H7 (cell line): Measurements from ENCODE around the gene MRPS23. TPM values are rescaled to one million over a fixed set of nuclear protein-coding genes. Genes with fewer than 3 reads are reported as not detected.

Source experiments
- DNase-seq: peaks from one replicate; pipeline ENCODE4 v3.0.0; 2012
- H3K27me3 ChIP-seq: 2 replicates; pipeline ENCODE4 v1.6.0; 2011; ENCODE audit warnings: mild to moderate bottlenecking, low read length; ENCODE audit not compliant: control insufficient read depth, insufficient read depth
- H3K36me3 ChIP-seq: replicated peaks from 2 replicates; pipeline ENCODE4 v1.5.1; 2011; ENCODE audit warnings: low read length; ENCODE audit not compliant: control insufficient read depth, insufficient read depth
- H3K4me3 ChIP-seq: 2 replicates; pipeline ENCODE4 v1.5.1; 2011; ENCODE audit warnings: low read depth, mild to moderate bottlenecking, control low read depth, low read length, moderate library complexity; ENCODE audit not compliant: insufficient read depth
- total RNA-seq: library from RNA; depleted of rRNA; stranded (reverse); fragments of >200 nt; shearing (Covaris generic); gene quantifications from 2 replicates; pipeline ENCODE4 v1.2.3, GENCODE V29; 2014

The MRPS23 gene
- total RNA-seq, 1 experiment from 2014 or later = 65.9 TPM

DNA sequence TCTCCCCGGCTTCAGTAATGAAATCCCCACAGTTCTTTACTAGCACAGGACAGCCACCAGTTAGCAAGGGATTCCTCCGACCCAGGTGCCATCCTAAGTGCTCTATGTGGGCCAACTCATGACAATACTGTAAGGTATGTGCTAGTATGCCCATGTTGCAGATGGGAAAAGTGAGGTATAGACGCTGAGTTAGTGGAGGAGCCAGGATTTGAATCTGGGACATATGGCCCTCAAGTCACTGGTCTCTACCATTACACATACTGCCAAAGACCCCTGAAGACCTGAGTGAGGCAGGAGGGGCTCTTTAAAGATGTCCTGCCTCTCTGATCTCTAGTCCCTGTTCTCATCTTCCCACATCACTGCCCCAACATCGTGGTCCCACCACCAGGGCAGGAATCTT, 36.2 kb upstream of the MRPS23 start:
- Histone ChIP-seq H3K36me3 (no peaks in the 10 kb centered on the region), H3K4me3 (no peak overlapping the region), H3K27me3 (no peaks in the 10 kb centered on the region)
- no peak for DNase-seq

DNA sequence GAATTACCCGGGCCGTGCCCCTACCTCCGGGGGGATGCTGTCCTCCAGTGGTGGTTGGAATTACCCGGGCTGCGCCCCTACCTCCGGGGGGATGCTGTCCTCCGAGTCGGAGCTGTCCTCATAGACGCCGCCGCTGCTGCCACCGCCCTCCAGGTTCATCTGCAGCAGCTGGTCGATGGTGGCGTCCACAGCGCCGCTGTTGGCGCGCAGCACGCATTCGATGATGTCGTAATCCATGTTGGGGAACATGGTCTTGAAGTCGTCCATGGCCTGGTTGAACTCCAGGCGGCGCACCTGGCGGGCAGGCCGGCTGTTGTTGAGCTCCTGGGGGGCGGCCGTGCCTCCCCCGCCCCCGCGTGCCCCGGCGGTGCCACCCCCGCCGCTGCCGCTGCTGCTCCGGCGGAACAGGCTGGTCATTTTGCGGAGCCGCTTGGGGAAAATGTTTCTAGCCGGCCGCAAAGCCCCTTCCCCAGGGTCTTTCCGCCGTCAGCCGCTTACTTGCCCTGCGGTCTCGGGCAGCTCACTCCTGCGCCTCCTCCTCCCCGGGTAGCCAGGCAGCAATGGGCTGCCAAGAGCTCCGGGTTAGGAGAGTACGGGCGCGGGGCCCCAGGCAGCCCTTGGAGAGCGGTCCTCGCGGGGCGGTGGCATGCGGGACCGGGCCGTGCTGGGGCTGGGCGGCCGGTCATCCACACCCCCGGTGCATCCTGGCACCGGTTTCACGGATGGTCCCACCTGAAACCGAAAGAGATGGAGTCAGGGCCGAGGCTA, 35.5 kb upstream of the MRPS23 start:
- Histone ChIP-seq H3K4me3 (no peak overlapping the region), H3K36me3 (no peaks in the 10 kb centered on the region), H3K27me3 (no peaks in the 10 kb centered on the region)
- DNase-seq = peak; percentile 67

DNA sequence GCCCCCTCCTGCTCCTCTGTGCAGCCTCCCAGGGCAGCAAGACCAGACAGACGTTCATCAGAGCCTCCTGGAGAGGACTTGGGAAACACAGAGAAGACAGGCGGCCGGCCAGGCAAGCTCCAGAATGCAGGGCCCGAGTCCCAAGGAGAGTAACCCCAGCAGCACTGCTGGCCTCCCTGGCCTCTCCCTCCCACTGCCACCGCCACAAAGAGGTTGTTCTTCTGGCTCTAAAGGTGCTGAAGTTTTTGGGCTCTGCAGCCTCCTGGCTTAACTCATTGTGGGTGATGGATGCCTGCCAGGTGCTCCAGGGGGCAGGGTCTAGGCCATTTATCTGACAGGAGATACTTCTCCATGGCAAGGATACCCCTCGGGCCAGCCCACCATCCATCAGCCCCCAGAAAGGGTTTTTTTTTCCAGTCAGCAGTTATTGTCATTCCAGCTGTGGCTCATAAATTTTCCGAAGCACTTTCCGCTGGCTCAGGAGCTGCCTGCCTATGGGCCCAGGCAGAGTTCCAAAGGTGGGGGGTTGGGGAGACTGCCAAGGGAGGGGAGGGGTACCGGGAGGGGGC, 32.0 kb upstream of the MRPS23 start:
- no peak overlapping the region for H3K4me3 ChIP-seq
- no peaks in the 10 kb centered on the region; the same call in 1 of the 2 replicates for H3K27me3 ChIP-seq
- no peaks in the 10 kb centered on the region for H3K36me3 ChIP-seq
- no peak for DNase-seq

- DNase-seq = no peak
Measured at GRCh38 chr17:57881143-57881542, 31.3 kb upstream of the MRPS23 start.

DNA sequence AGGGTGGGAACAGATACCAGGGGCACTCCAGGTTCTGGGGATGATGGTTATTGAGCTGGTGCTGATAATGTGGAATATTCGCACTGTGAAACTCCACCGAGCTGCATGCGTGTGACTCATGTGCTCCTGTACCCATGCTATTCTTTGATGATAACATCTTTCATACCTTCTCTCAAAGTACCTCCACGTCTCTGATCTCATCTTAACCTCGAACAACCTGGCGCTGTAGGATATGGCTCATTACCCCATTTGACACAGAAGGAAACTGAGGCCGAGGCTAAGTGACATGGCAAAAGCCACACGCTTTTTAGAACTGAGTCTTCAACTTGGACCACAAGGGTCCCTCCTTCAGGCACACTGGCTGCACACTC, 30.2 kb upstream of the MRPS23 start:
- H3K27me3 ChIP-seq = peaks cover 2% of the 10 kb centered on the region; the same call in 1 of the 2 replicates
- no peaks in the 10 kb centered on the region for H3K36me3 ChIP-seq
- no peak for DNase-seq
- no peak overlapping the region for H3K4me3 ChIP-seq

More at GRCh38 chr17:57881143-57881542, 31.3 kb upstream of the MRPS23 start:
- H3K27me3 ChIP-seq = peaks cover 2% of the 10 kb centered on the region; the same call in 1 of the 2 replicates
- no peaks in the 10 kb centered on the region for H3K36me3 ChIP-seq
- no peak overlapping the region for H3K4me3 ChIP-seq

DNA sequence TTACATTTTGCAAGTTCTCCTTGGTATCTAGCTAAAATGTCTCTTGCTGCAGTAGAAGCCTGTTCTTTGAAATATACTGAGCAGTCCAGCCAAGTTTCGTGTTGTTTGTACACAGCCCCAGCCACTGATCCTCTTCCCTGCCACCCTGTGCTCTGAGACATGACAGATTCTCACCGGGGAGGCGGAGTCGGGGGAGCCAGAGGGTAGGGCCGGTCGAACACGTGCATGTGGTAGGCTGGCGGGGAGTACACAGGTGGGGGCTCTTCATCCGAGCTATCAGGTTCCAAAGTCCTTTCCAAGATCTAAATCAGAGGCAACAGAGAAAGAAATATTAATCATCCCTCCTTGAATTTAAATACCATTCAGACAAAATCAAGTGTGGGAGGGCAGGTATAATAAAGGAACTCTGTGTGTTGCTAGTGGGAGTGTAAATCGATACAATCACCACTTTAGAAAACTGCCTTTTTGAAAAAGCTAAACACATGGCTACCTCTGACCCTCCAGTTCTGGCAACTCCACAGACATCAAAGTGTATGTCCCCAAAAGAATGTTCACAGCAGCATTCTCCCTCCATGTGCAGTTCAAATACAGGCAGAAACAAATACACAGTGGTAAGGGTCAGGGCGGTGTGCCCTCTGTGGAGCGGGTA, 29.7 kb upstream of the MRPS23 start:
- H3K4me3 ChIP-seq = no peak overlapping the region
- H3K36me3 ChIP-seq = no peaks in the 10 kb centered on the region
- peak; percentile 76 for DNase-seq
- H3K27me3 ChIP-seq = peaks cover 2% of the 10 kb centered on the region; the same call in 1 of the 2 replicates

GRCh38 chr17:57877803-57878377, 28.0 kb upstream of the MRPS23 start:
- no peaks in the 10 kb centered on the region for H3K36me3 ChIP-seq
- H3K4me3 ChIP-seq = no peak overlapping the region
- no peak for DNase-seq
- H3K27me3 ChIP-seq = peaks cover 2% of the 10 kb centered on the region; the same call in 1 of the 2 replicates

DNA sequence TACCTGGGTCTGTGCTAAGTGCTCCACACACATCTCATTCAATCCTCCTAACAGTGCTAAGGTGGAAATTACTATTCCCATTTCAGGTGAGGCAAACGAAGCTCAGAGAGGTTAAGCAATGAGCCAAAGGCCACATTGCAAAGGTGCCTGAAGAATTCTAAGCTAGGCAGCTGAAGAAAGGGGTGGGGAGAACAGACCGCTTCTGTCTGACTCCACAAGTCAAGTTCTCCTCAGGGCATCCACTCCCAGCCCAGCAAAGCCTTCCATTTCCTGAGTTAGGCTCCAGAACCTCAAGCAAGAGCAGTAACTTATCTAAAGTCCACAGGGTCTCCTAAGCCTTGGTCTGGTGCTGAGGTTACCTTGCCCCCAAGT, 27.0 kb upstream of the MRPS23 start:
- H3K27me3 ChIP-seq = peaks cover 2% of the 10 kb centered on the region; the same call in 1 of the 2 replicates
- H3K36me3 ChIP-seq = no peaks in the 10 kb centered on the region
- no peak overlapping the region for H3K4me3 ChIP-seq
- DNase-seq = no peak

GRCh38 chr17:57876023-57876865, 26.4 kb upstream of the MRPS23 start:
- peak; percentile 57 for DNase-seq
- peaks cover 2% of the 10 kb centered on the region; the same call in 1 of the 2 replicates for H3K27me3 ChIP-seq
- no peak overlapping the region for H3K4me3 ChIP-seq
- no peaks in the 10 kb centered on the region for H3K36me3 ChIP-seq

DNA sequence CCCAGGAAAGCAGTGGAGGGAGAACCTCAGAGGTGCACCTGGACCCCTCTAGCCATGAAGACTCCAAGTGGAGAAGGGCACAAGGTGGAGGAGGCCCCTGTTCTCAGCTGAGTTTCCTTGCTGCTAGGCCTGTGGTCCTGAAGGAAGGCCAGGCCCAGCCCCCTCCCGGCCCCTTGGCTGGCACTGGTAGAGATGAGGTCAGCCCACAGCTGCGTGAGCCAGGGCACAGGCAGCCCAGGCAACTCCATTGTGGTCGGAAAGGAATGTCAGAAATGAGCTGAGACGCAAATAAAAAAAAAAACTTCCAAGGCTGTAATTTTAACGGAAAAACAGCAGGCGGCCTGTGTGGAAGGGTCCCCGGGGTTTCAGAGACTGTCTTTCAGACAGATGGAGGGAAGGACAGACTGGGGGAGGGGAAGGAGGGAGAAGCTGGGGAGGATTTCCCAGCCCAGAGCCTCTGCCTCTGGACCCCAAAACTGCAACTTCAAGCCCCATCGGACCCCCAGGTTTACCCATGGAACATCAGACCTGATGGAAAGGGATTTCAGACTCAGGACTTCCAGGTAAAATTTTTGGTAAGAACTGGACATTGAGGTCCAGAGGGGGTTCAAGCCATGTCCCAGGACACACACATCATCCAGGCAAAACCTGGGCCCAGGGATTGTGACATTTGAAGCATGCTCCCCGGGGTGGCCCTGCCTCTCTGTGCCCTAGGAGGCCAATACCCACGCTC, 25.6 kb upstream of the MRPS23 start:
- Histone ChIP-seq H3K36me3 (no peaks in the 10 kb centered on the region), H3K4me3 (no peak overlapping the region), H3K27me3 (peaks cover 2% of the 10 kb centered on the region; the same call in 1 of the 2 replicates)
- peak; percentile 89 for DNase-seq

- Histone ChIP-seq H3K4me3 (0 out of 2 replicates have a peak overlapping the region, but pooled peaks have one; percentile 4), H3K27me3 (peaks cover 2% of the 10 kb centered on the region), H3K36me3 (no peaks in the 10 kb centered on the region)
- peak; percentile 97 for DNase-seq
Measured at GRCh38 chr17:57874434-57875289, 24.8 kb upstream of the MRPS23 start.

DNA sequence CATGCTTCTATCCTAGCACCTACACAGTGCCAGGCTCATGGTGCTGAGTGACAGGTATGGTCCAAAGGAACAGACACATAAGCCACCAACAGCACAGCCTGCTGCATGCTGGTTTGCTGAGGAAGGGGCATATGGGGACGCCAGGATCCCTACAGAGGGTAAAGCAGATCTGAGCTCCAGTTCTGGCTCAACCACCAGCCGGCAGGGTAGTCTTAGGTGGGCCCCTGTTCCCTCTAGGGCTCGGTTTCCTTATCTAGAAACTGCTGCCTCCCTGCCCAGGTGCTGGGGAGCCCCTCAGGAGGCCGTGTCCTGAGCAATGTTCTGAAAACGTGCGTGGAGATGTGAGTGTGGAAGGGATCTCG, 24.2 kb upstream of the MRPS23 start:
- DNase-seq = no peak
- Histone ChIP-seq H3K27me3 (peaks cover 2% of the 10 kb centered on the region), H3K4me3 (no peak overlapping the region)

More for the DNA sequence above, 24.2 kb upstream of the MRPS23 start:
- H3K36me3 ChIP-seq = no peaks in the 10 kb centered on the region
